ENCODE data around the gene ZSWIM6.

DNA sequence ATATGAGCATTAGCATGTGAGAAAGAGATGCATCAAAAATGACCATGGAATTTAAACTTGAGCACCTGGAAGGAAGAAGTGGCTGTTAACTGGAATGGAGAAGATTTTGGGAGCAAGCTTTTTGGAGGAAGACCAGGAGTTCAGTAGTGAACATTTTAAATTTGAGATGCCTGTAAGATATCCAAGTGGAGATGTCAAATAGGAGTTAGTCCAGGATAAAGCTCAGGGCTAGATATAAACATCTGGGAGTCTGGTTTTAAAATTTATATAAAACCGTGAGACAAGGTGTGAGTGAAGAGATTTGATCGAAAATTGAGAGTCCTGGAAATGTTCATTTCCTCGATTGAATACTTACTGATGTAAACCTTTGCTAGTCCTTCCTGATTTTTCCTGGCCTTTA is 217.5 kb downstream of the ZSWIM6 start:
- TF ChIP-seq CTCF (IDR thresholded peaks at IDR 0.05), result no peak
- TF ChIP-seq POLR2A (IDR thresholded peaks at IDR 0.05), result no peak

Data from Peyer's patch (tissue), 4 donors.